Osteoblast (primary cell): ENCODE data around the gene TBX10. TPM values are rescaled to one million over a fixed set of nuclear protein-coding genes. Genes with fewer than 3 reads are reported as not detected.
A peak's percentile ranks its signal among the peaks of the same experiment; 100 is the strongest.
"Not testable (repeated sequence)": the region's sequence is repeated elsewhere in the genome, so short reads cannot be mapped to it uniquely, and the experiment has no call there.

Source experiments
- DNase-seq: peaks from one replicate; pipeline ENCODE4 v3.0.0; 2011; ENCODE audit warnings: low spot score, mixed read lengths; ENCODE audit not compliant: insufficient read length; ENCODE audit errors: missing footprints
- H2AFZ ChIP-seq: 2 replicates; pipeline ENCODE4 v1.6.0; 2011; ENCODE audit warnings: mild to moderate bottlenecking, low read length
- H3K27ac ChIP-seq: 2 replicates; pipeline ENCODE4 v1.5.1; 2011; ENCODE audit warnings: mild to moderate bottlenecking, low read depth, low read length, moderate library complexity
- H3K27me3 ChIP-seq: 2 replicates; pipeline ENCODE4 v1.6.0; 2012; ENCODE audit warnings: mild to moderate bottlenecking, control low read depth, inconsistent platforms, low read length, moderate library complexity; ENCODE audit not compliant: insufficient read depth
- H3K36me3 ChIP-seq: 2 replicates; pipeline ENCODE4 v1.5.1; 2011; ENCODE audit warnings: mild to moderate bottlenecking, low read length, control low read depth, moderate library complexity; ENCODE audit not compliant: insufficient read depth
- H3K4me1 ChIP-seq: 2 replicates; pipeline ENCODE4 v1.5.1; 2011; ENCODE audit warnings: mild to moderate bottlenecking, low read length, control low read depth, moderate library complexity; ENCODE audit not compliant: insufficient read depth
- H3K4me2 ChIP-seq: 2 replicates; pipeline ENCODE4 v1.6.0; 2011; ENCODE audit warnings: mild to moderate bottlenecking, low read length; ENCODE audit not compliant: insufficient read depth
- H3K4me3 ChIP-seq: fragments of 200-600 bp; sonication (generic); 3 replicates; pipeline ENCODE4 v1.5.1; 2012; ENCODE audit warnings: mild to moderate bottlenecking, low read length, inconsistent platforms; ENCODE audit not compliant: insufficient read depth
- H3K79me2 ChIP-seq: 2 replicates; pipeline ENCODE4 v1.6.0; 2012; ENCODE audit warnings: mild to moderate bottlenecking, low read length, control low read depth, inconsistent platforms; ENCODE audit not compliant: insufficient read depth
- H3K9me3 ChIP-seq: 2 replicates; pipeline ENCODE4 v1.5.1; 2011; ENCODE audit warnings: low read depth, low read length, control low read depth
- H4K20me1 ChIP-seq: 2 replicates; pipeline ENCODE4 v1.6.0; 2012; ENCODE audit warnings: mild to moderate bottlenecking, low read length, control low read depth; ENCODE audit not compliant: insufficient read depth
- CTCF ChIP-seq: IDR thresholded peaks from 2 replicates; pipeline ENCODE4 v1.5.1; 2011; ENCODE audit warnings: mild to moderate bottlenecking, low read depth, low read length, moderate library complexity; ENCODE audit errors: extremely low read depth
- total RNA-seq: library from RNA; depleted of rRNA; stranded (reverse); fragments of >200 nt; gene quantifications from 2 replicates; pipeline ENCODE4 v1.2.3, GENCODE V29; 2012

TBX10 gene
- total RNA-seq, 1 donor: not detected

GRCh38 chr11:67640021-67640757 is 626 bp upstream of the TBX10 start:
- H3K79me2 ChIP-seq: no peaks in the 10 kb centered on the region
- H3K4me1 ChIP-seq: no peaks in the 10 kb centered on the region
- no peak overlapping the region for H3K4me2 ChIP-seq
- no peaks in the 10 kb centered on the region for H4K20me1 ChIP-seq
- H3K36me3 ChIP-seq: no peaks in the 10 kb centered on the region
- peak; percentile 65 for TF ChIP-seq CTCF
- H2AFZ ChIP-seq: no peak overlapping the region
- H3K27me3 ChIP-seq: no peaks in the 10 kb centered on the region
- H3K27ac ChIP-seq: no peak overlapping the region
- no peak overlapping the region for H3K4me3 ChIP-seq
- DNase-seq: peak; percentile 94
- H3K9me3 ChIP-seq: no peaks in the 10 kb centered on the region

DNA sequence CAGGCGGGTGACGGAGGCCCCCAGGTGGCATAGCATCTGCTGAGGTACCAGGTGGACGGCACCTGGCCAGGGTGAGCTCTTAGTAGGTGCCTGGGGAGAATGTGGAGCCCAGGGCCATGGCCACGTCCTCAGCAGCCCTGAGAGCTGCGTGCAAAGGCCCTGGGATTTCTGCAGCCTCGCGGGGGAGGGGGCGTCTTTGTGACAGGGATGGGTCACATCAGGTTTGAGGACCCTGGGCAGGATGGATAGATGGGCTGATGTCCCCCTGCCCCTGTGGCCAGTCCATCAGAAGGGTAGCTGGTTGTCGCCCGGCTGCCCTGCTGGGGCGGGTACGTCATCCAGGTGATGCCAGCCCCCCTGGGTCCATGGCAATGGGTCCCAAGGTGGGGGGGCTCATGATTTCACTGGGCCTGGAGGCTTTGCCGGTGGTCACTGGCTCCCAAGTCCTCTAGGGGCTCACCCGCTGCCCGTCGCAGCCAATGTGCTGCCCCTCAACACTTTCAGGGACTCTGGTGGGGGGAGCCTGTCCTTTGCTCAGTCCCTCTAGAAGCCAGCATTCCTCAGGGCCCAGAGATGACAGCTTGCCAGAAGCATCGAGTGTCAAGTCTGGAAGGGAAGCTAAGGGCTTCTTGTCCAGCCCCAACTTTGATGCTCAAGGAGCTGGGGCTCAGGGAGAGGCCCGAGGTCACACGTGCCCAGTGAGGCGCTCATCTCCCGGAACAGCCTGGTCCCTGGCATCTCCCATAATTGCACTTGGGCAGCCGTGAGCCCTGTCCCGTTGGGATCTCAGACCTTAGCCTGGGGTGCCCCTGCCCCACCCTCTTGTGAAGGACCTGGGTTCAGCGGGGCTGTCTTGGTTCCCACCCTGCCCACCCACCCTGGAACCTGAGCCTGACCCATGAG is 777 bp downstream of the TBX10 start:
- H4K20me1 ChIP-seq: no peaks in the 10 kb centered on the region
- H3K4me1 ChIP-seq: no peaks in the 10 kb centered on the region
- no peaks in the 10 kb centered on the region for H3K9me3 ChIP-seq
- TF ChIP-seq CTCF: no peak
- DNase-seq: peak; percentile 62
- H2AFZ ChIP-seq: no peak overlapping the region
- H3K4me2 ChIP-seq: no peak overlapping the region
- no peaks in the 10 kb centered on the region for H3K79me2 ChIP-seq
- H3K27me3 ChIP-seq: no peaks in the 10 kb centered on the region
- H3K27ac ChIP-seq: no peak overlapping the region
- no peak overlapping the region for H3K4me3 ChIP-seq
- no peaks in the 10 kb centered on the region for H3K36me3 ChIP-seq

DNA sequence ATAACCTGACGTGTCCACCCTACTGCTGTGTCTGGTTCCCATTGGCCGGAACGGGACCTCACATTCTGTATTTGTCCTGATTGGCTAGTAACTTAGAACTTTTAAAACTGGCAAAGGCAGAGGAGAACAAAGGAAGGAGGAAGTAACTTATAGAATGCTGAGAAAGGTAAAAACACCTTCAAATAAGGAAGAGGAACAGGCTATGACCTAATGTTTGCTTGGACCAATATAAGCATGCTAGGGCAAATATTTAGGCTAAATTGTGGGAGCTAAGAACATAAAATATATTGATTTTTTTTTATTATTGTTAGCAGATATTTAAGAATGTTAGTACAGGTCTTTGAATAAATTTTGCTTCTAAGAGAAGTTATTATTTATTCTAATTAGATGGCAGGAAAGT is 2.1 kb downstream of the TBX10 start:
- H3K36me3 ChIP-seq, H3K9me3 ChIP-seq, DNase-seq, H3K4me2 ChIP-seq, H3K4me1 ChIP-seq, H2AFZ ChIP-seq, H3K27me3 ChIP-seq, H3K79me2 ChIP-seq, H4K20me1 ChIP-seq, H3K27ac ChIP-seq, H3K4me3 ChIP-seq: not testable (repeated sequence)

- no peaks in the 10 kb centered on the region for H3K4me1 ChIP-seq
- no peak overlapping the region for H3K27ac ChIP-seq
- no peaks in the 10 kb centered on the region for H3K79me2 ChIP-seq
- H3K4me3 ChIP-seq: no peak overlapping the region
- H3K36me3 ChIP-seq: no peaks in the 10 kb centered on the region
- no peaks in the 10 kb centered on the region for H3K27me3 ChIP-seq
- no peaks in the 10 kb centered on the region for H4K20me1 ChIP-seq
- TF ChIP-seq CTCF: no peak
- no peaks in the 10 kb centered on the region for H3K9me3 ChIP-seq
- DNase-seq: peak; percentile 48
- H2AFZ ChIP-seq: no peak overlapping the region
- H3K4me2 ChIP-seq: no peak overlapping the region
These were observed 2.6 kb downstream of the TBX10 start for GRCh38 chr11:67636962-67637361.
